HCT116 (cell line): ENCODE measurements around the gene IFT122. TPM values are rescaled to one million over a fixed set of nuclear protein-coding genes. Genes with fewer than 3 reads are reported as not detected.

Source experiments
- ATAC-seq: fragments of 200-7000 bp; cut with Tn5 transposase; 2 replicates; pipeline ENCODE4 v1.9.1; 2020; ENCODE audit warnings: mild to moderate bottlenecking, moderate library complexity
- BruUV-seq: library from RNA; stranded (reverse); fragments of 400-500 nt; replicated peaks from 2 replicates; lab custom pipeline; 2021; lab: Mats Ljungman, UMichigan
- CTCF ChIA-PET: fragments of 300-600 bp; sonication (Branson Sonifier 250); formaldehyde crosslinking; loops from one replicate; lab custom pipeline; 2021; ENCODE audit warnings: antibody characterized with exemption; lab: Charles Lee
- POLR2A ChIA-PET: fragments of 300-600, 350-600 bp; sonication (Branson Sonifier 250); formaldehyde crosslinking; loops from one replicate; lab custom pipeline; 2021; ENCODE audit warnings: antibody characterized with exemption; lab: Charles Lee
- RAD21 ChIA-PET, 2 experiments: fragments of 300-600 bp; sonication (Branson Sonifier 250); formaldehyde crosslinking; loops; one replicate each; lab custom pipeline; 2023; ENCODE audit warnings: low total read pairs in 2 of 2; ENCODE audit not compliant: uncharacterized antibody in 2 of 2, unreplicated experiment in 2 of 2, low non-redundant PET in 1 of 2; lab: Charles Lee
- DNase-seq: peaks from one replicate; pipeline ENCODE4 v3.0.0-alpha.2; 2010; ENCODE audit warnings: low read depth, low spot score
- H2AFZ ChIP-seq: fragments of 200-600 bp; shearing (Covaris generic), sonication (generic); 2 replicates; pipeline ENCODE4 v1.6.1; 2017; ENCODE audit warnings: low read depth, mixed run types, mixed read lengths, antibody characterized with exemption, low read length; ENCODE audit not compliant: poor library complexity, severe bottlenecking
- H3K27ac ChIP-seq: 2 replicates; pipeline ENCODE4 v1.5.1; 2012; ENCODE audit warnings: low read depth, low read length
- H3K27me3 ChIP-seq: fragments of 200-600 bp; sonication (generic); 2 replicates; pipeline ENCODE4 v1.6.1; 2016; ENCODE audit warnings: mixed run types, low read length, mixed read lengths; ENCODE audit not compliant: insufficient read depth
- H3K36me3 ChIP-seq, 2 experiments: fragments of 200-500 bp in 1 of 2; fragments of 200-600 bp in 1 of 2; sonication (Bioruptor generic) in 1 of 2; sonication (generic) in 1 of 2; 2 replicates each; pipeline versions ENCODE4 v1.5.1 to v1.6.1; 2014 to 2016; ENCODE audit warnings: low read length in 2 of 2, inconsistent platforms in 1 of 2, mixed read lengths in 1 of 2, mixed run types in 1 of 2; ENCODE audit not compliant: insufficient read depth in 2 of 2, control insufficient read depth in 1 of 2
- H3K4me1 ChIP-seq, 2 experiments: fragments of 200-600 bp in 1 of 2; sonication (generic) in 1 of 2; 2 replicates each; pipeline versions ENCODE4 v1.5.1 to v1.6.1; 2012 to 2017; ENCODE audit warnings: low read length in 2 of 2, inconsistent platforms in 1 of 2, mild to moderate bottlenecking in 1 of 2, mixed read lengths in 1 of 2, mixed run types in 1 of 2, moderate library complexity in 1 of 2; ENCODE audit not compliant: insufficient read depth in 2 of 2, control insufficient read depth in 1 of 2
- H3K4me2 ChIP-seq: fragments of 200-600 bp; sonication (generic); 2 replicates; pipeline ENCODE4 v1.6.1; 2017; ENCODE audit warnings: mixed run types, low read length, mixed read lengths
- H3K4me3 ChIP-seq, 2 experiments: fragments of 200-600 bp in 1 of 2; sonication (generic) in 1 of 2; replicated peaks in 1 of 2; 2 replicates each; pipeline ENCODE4 v1.5.1; 2011 to 2016; ENCODE audit warnings: low read length in 2 of 2, control low read depth in 1 of 2, low read depth in 1 of 2, mild to moderate bottlenecking in 1 of 2, mixed read lengths in 1 of 2, mixed run types in 1 of 2
- H3K79me2 ChIP-seq: fragments of 200-600 bp; sonication (generic); 2 replicates; pipeline ENCODE4 v1.6.1; 2017; ENCODE audit warnings: mild to moderate bottlenecking, mixed run types, low read length, moderate library complexity, mixed read lengths; ENCODE audit not compliant: insufficient read depth
- H3K9ac ChIP-seq: fragments of 200-600 bp; sonication (generic); 2 replicates; pipeline ENCODE4 v1.6.1; 2016; ENCODE audit warnings: low read length, mixed read lengths
- H3K9me2 ChIP-seq: fragments of 200-600 bp; sonication (generic), shearing (Covaris generic); 2 replicates; pipeline ENCODE4 v1.6.1; 2017; ENCODE audit warnings: mixed run types, mild to moderate bottlenecking, moderate library complexity; ENCODE audit not compliant: insufficient read depth
- H3K9me3 ChIP-seq, 2 experiments: fragments of 200-500 bp in 1 of 2; fragments of 200-600 bp in 1 of 2; sonication (Bioruptor generic) in 1 of 2; sonication (generic) in 1 of 2; 2 replicates each; pipeline ENCODE4 v1.6.1; 2014 to 2017; ENCODE audit warnings: low read length in 2 of 2, mixed read lengths in 2 of 2, inconsistent platforms in 1 of 2, low read depth in 1 of 2, mild to moderate bottlenecking in 1 of 2, mixed run types in 1 of 2, moderate library complexity in 1 of 2; ENCODE audit not compliant: control insufficient read depth in 1 of 2, insufficient read depth in 1 of 2
- H4K20me1 ChIP-seq: fragments of 200-600 bp; sonication (generic), shearing (Covaris generic); 2 replicates; pipeline ENCODE4 v1.6.1; 2017; ENCODE audit warnings: mixed run types, mild to moderate bottlenecking, moderate library complexity; ENCODE audit not compliant: insufficient read depth
- CBX3 ChIP-seq: IDR thresholded peaks from 2 replicates; pipeline ENCODE4 v1.6.1; 2012; ENCODE audit warnings: low read depth
- CEBPB ChIP-seq: IDR thresholded peaks from 2 replicates; pipeline ENCODE4 v1.6.1; 2012; ENCODE audit warnings: low read depth
- EGR1 ChIP-seq: IDR thresholded peaks from 2 replicates; pipeline ENCODE4 v1.6.1; 2012; ENCODE audit warnings: low read depth
- EZH2 ChIP-seq: fragments of 200-600 bp; sonication (generic); IDR thresholded peaks from 2 replicates; pipeline ENCODE4 v1.6.1; 2017; ENCODE audit warnings: antibody characterized with exemption, mixed run types
- EZH2phosphoT487 ChIP-seq: fragments of 200-600 bp; IDR thresholded peaks from 2 replicates; pipeline ENCODE4 v1.6.1; 2018; ENCODE audit warnings: antibody characterized with exemption, borderline replicate concordance
- REST ChIP-seq: IDR thresholded peaks from 2 replicates; pipeline ENCODE4 v1.6.1; 2012; ENCODE audit warnings: low read depth
- intact Hi-C: fragments of 100-400 bp; cut with micrococcal nuclease; formaldehyde crosslinking; loops from 2 replicates; pipeline ENCODE4 v1.10.0; 2022
- total RNA-seq: library from RNA; stranded (reverse); gene quantifications from one replicate; pipeline ENCODE4 v1.2.1, GENCODE V29; 2021; ENCODE audit not compliant: unreplicated experiment
- TF ChIP-seq, protein P1 (sequence below): IDR thresholded peaks from 2 replicates; pipeline ENCODE4 v1.6.1; 2012

Gene IFT122
- total RNA-seq, 1 experiment from 2014 or later: 21.4 TPM

DNA sequence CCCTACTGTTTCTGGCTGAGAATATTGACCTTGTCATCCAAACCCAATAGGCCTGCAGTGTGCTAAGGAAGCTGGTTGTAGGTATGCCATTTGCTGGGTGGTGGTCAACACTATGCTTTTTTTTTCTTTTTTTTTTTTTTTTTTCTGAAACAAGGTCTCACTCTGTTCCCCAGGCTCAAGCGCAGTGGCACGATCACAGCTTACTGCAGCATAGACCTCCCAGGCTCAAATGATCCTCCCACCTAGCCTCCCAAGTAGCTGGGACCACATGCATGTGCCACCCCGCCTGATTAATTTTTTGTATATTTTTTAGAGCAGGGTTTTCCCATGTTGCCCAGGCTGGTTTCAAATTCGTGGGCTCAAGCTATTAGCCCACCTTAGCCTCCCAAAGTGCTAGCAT lies 52.7 kb downstream of the IFT122 start:
- H3K4me3 ChIP-seq: no peak overlapping the region
- no peaks in the 10 kb centered on the region for H3K79me2 ChIP-seq
- no peak overlapping the region for H2AFZ ChIP-seq
- TF ChIP-seq, protein P1, sequence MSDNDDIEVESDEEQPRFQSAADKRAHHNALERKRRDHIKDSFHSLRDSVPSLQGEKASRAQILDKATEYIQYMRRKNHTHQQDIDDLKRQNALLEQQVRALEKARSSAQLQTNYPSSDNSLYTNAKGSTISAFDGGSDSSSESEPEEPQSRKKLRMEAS: no peak
- TF ChIP-seq REST: no peak
- TF ChIP-seq CEBPB: no peak
- no peak for TF ChIP-seq CBX3
- TF ChIP-seq EZH2: no peak
- TF ChIP-seq EGR1: no peak
- TF ChIP-seq EZH2phosphoT487: no peak
- TF ChIP-seq, all 23 proteins: peak for 0
- Histone ChIP-seq H4K20me1 (no peaks in the 10 kb centered on the region), H3K4me2 (no peak overlapping the region), H3K9ac (no peak overlapping the region), H3K27me3 (no peaks in the 10 kb centered on the region), H3K9me2 (no peaks in the 10 kb centered on the region), H3K4me1 (peaks cover 9 to 25% of the 10 kb centered on the region in 2 experiments), H3K27ac (no peak overlapping the region), H3K9me3 (no peaks in the 10 kb centered on the region), H3K36me3 (no peaks in the 10 kb centered on the region)
- POLR2A ChIA-PET: no interaction called here
- no peak for ATAC-seq
- RAD21 ChIA-PET: interaction anchor here in 1 of 2 experiments (0.7 kb wide), 1 partner anchor 337 kb away, joined by 6 read pairs; no protein-coding TSS in a partner anchor
- DNase-seq: no peak
- intact Hi-C loops: loop anchor here (5.0 kb wide), 1 partner anchor 115 kb away; the partner anchor contains the start of gene PLXND1
- no TSS peak for BruUV-seq
- CTCF ChIA-PET: interaction anchor here (1.7 kb wide), 1 partner anchor 134 kb away, joined by 4 read pairs; no protein-coding TSS in a partner anchor
